Measurements from ENCODE around the gene WWOX.

Gene WWOX

GRCh38 chr16:78830599-78830998 is 731.1 kb downstream of the WWOX start:
- DNase-seq = no peak

DNA sequence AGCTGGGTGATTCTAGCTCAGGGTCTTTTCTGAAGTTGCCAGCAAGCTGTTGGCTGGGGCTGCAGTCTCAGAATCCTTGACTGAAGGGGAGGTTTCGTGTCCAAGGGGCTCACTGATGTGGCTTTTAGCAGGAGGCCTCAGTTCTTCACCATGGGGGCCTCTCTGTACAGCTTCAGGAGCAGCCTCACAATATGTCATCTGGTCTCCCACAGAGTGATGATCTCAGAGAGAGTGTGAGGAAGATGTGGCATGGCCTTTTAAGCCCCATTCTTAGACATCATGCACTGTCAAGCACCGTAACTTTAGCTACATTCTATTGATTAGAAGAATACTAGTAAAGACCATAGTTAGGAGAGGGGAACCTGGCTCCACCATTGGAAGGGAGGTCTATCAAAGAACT is 732.6 kb downstream of the WWOX start:
- DNase-seq = no peak

GRCh38 chr16:78836802-78837491 is 737.5 kb downstream of the WWOX start:
- no peak for DNase-seq

DNA sequence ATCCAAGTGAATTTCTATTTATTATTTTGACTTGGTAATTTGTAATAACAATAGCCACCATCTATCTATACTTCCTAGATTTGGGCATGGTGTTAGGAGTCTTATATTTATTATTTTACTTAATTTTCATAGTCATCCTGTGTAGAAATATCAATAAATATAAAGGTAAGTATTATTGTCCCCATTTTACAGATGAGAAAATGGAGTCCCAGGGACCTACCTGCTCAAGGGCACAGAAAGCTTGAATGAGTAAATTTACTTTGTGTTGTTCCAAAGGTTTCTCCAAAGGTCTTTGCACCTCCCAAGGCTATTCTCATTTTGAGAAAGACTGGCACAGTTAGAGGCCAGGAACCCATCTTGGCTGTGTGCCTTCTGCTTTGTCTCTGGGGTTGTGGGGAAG is 738.3 kb downstream of the WWOX start:
- no peak for DNase-seq

DNA sequence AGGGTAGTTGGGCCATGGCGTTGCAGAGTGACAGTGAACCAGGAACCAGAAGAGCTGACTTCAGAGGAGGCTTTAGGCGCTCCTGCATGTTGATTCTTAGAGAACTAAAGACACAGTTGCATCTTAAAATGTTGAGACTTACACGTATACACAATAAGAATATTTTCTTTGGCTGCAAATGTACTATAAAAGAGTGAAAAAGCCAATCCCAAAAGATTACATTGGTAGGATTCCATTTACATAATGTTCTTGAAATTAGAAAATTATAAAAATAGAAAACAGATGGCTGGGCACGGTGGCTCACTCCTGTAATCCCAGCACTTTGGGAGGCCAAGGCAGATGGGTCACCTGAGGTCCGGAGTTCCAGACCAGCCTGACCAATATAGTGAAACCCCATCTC is 738.8 kb downstream of the WWOX start:
- DNase-seq = no peak

DNA sequence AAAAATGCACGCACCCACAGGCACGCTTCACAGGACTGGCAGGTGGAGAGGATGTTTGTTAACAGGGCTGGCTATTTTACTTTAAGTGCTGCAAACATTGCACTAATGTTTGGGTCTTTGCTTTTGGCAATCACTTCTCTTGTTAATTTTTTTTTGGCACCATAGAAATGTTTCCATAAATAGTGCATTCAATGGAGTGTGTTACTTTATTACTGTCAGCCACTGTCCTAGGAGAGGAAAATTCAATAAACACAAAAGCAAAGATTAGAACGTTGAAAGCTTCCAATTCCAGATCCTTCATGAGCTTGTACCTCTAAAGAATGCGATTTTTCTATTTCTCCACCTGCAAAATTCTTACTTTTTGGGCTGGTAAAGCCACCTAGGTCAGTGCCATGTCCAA is 743.5 kb downstream of the WWOX start:
- DNase-seq = no peak

GRCh38 chr16:78843978-78844377 is 744.5 kb downstream of the WWOX start:
- no peak for DNase-seq

GRCh38 chr16:78844682-78845081 is 745.2 kb downstream of the WWOX start:
- no peak for DNase-seq

GRCh38 chr16:78851266-78851665 is 751.8 kb downstream of the WWOX start:
- no peak for DNase-seq

DNA sequence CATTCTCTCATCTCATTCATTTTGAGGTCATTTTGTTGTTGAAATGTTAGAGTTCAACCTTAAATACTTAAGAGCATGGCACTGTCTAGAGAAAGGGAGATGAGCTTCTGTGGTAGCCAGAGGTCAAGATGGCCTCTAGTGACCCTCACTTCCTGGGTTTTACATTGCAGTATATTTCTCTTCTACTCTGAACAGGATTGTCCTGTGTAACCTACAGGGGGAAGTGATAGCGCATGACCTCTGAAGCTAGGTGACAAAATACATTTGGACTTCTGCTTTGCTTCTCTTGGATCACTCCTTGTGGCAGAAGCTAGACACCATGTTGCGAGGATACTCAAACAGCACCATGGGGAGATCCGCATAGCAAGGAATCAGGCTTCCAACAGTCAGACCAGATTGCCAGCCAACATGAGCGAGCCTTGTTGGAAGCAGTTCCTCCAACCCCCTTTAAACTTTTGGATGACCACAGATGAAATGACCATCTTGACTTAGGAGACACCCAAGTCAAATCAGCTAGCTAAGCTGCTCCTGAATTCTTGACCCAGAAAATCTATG is 752.7 kb downstream of the WWOX start:
- no peak for DNase-seq

- no peak for DNase-seq
Measured at GRCh38 chr16:78862022-78862421, 762.6 kb downstream of the WWOX start.

- DNase-seq = no peak
Measured at GRCh38 chr16:78866521-78866920, 767.1 kb downstream of the WWOX start.

DNA sequence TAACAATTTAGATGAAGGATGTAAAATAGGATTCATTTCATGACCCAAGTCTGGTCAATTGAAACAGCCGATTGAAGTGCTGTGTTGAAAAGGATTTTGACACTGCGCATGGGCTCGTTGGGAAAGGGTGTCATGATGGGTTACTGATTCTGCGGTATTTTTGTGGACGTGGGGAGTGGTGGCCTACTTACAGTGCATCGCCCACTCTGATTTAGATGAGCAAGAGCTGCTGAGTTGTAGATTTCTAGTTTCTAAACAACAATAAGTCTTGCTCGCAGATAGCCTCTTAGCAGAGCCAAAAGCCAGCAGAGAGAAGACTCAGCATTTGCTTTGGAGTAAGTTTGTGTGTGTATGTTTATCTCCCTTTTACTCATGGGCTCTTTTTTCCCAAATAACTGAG is 770.0 kb downstream of the WWOX start:
- DNase-seq = no peak

DNA sequence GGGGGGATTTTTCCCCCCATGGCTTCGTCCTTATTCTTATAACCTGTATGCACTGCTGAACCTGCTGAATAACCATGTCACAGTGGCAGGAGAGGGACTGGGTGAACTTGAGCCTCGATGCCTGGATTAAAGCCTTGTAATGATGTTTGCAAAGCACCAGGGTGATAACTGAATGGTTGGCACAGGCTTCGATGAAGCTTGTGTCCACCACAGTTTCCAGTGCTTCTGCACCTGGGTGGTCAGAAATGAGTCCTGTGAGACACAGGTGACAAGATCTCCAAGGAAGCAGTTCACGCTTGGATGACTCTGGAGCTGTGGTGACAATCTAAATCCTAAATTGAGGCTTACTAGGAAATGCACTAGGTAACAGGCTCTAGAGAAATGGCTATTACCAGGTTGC is 771.8 kb downstream of the WWOX start:
- DNase-seq = no peak

GRCh38 chr16:78876671-78877070 is 777.2 kb downstream of the WWOX start:
- DNase-seq = no peak

DNA sequence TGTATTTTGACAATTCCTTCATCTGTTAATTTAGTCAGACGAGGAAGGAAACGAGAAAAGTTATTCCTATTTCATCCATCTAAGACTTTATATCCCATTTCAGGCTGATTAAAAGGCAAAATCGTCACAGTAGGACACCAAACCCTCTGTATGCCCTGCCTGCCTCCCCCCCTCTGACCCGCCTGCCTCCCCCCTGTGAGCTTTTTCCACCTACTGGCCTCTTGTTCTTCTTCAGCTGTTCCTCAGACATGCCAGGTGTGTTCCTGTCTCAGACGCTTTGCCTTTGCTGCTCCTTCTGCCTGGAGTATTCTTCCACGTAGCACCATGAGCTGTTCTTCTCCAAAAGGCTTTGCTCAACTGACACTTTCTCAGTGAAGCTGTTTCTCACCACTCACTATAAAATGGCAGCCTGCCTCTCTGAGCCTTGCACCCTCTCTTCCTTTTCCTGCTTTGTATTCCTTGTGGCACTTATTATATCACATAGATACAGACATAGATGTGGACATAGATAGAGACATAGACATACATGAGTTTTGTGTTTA is 777.7 kb downstream of the WWOX start:
- no peak for DNase-seq

GRCh38 chr16:78878570-78878969 is 779.1 kb downstream of the WWOX start:
- no peak for DNase-seq

DNA sequence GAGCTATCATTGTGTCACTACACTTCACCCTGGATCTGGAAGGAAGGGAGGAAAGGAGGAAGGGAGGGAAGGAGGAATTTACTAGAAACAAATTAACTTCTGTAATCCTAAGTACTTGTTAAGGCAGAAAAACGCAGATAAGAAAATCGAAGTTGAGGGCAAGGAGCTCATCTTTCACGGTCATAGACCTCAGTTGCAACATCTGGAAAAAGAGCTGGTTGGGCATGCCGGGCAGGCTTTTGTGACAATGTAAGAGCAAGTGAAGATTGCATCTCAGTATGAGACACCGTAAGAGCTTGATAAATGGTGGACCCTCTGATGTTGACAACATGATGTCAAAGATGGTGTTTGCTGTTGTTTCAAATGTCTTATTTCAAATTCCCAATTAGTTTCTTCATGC is 779.6 kb downstream of the WWOX start:
- DNase-seq = no peak

DNA sequence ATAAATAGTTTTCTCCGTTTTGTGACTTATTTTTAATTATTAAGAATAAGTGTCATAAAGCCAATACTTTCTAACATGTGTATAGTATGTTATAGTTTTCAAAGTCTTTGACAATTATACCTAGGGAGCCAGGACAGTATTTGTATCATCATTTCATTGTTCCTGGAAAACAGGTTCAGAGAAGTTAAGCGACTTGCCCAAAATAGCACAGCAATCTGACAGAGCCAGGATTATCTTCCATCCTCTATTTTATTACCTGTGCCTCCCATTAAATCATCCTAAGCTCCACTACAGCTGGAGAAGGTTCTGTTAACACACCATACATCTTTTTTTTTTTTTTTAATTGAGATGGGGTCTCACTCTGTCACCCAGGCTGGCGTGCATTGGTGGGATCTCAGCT is 782.7 kb downstream of the WWOX start:
- no peak for DNase-seq

DNA sequence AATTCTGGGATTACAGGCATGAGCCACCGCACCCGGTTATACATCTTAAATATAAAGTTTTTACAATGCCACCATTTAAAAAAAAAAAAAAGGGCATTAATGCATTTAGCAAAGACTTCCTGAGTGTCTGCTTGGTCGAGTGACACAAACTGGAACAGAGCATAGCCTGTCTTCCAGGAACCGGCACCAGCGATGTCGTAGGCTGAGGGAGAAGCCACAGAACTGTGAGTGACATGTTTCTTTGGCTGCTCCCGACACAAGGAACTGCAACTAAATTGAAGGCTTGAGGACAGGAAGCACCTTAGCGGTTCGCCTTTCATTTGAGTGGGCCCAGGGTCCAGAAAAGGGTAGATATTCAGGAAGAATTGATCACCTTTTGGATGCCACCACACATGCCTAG is 783.3 kb downstream of the WWOX start:
- DNase-seq = no peak

DNA sequence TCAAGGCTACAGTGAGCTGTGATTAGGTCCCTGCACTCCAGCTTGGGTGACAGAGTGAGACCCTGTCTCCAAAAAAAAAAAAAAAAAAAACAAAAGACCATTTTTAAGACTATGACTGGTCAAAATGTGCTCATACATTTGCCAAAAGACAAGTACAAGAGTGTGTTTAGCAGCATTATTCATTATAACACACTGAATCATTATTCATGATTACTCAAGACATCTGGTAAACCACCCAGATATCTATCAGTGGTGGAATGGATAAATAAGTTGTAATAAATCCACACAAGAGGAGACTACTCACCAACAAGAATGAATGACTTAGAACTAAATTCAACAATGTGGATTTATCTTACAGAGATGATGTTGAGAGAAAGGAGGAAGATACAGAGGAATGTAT is 784.8 kb downstream of the WWOX start:
- DNase-seq = no peak

DNA sequence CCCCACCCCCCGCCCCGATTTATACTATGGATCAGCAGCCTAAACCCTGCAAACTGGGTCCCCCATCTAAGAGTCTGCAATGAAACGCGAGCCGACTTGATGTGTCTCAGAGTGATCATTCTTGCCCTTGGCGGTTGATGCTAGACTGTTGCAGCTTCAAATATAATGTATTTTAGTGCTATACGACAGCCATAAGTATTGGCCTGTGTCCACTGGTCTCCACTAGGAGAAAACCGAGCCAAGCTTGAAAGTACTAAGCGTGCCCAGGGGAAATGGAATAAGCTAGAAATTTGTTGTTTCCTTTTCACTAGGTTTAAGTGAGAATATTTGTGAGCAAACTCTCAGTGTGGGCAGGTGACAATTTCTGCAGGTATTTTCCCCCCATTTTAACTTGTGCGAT is 789.9 kb downstream of the WWOX start:
- DNase-seq = no peak

DNA sequence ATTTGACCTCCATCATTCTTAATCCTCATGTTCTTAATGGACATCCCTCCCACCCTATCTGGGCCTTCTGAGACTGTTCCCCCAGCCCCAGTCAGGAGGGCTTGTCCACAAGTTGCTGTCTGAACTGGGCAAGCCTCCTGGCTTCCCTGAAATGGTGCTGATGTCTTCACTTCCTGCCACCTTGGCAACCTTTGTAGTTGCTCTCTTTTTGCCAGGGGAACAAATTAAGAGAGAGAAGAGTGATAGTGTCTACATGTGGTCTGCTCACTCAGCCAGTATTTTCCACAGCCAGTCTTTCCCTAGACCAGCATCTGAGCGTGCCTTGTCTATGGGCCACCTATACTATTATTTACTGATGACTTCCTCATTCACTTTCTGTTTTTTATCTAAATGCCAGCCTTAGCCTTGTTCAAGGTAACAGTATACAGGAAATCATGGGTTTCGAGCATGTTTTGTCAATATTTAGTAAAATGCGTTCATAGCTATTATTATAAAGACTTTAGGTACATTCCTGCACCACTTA is 791.0 kb downstream of the WWOX start:
- DNase-seq = no peak

DNA sequence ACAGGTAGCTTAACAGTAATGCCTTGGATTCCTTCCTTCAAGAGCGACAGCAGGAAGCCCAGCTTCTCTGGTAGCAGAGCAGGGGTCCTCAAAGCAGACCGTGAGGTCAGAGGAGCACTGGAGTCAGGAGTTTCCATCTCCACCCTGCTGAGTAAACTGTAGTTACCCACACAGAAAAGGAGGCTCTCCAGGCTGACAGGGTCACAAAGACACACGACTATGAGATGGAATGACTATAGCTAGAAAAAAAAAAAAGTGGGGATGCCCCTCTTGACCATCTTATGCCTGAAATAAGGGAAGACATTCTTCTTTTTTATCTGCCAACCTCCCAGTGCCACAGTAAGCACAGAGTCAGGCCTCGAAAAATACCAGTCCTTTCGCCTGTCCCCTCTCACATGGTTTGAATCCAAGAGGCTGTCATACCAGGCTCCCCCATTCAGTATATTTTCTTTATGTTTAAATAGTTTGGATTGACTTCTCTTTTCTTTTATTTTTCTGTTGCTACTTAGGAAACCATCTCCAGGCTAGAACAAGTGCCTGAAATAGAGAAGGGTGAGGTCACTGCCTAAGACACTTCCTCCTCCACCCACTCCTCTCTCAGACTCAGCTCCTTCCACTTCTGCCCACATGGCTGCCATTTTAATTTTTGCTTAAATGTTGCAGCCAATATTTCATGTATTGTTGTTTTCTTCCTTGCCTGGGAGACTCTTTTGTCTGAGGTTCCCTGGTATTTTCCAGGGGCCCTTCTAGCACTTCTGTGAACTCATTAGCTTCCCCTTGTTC is 793.7 kb downstream of the WWOX start:
- no peak for DNase-seq
